Stimulated activated CD4-positive, alpha-beta T cell treated with anti-CD3 and anti-CD28 coated beads, TNF-alpha, amount 100 ng/mL, for 48 hours (primary cell): ENCODE results near the gene PPP1R13L.
"Not testable (repeated sequence)": the region's sequence is repeated elsewhere in the genome, so short reads cannot be mapped to it uniquely, and the experiment has no call there.

Experiments
- DNase-seq, 3 donors: peaks; one replicate each; pipeline ENCODE4 v3.0.0-alpha.2; 2020; ENCODE audit warnings: low read depth in 3 of 3

Gene PPP1R13L

DNA sequence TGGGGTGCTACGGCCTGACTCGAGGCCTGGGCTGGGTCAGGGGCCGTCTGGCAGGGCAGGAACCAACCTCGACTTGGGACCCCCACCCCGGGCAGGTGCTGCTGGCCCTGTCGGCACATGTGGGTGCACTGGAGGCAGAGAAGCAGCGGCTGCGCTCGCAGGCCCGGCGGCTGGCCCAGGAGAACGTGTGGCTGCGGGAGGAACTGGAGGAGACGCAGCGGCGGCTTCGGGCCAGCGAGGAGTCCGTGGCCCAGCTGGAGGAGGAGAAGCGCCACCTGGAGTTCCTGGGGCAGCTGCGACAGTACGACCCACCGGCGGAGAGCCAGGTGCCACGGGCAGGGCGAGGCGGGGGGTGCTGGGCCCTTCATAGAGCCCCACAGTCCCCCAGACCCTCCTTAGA is 58.4 kb downstream of the PPP1R13L start:
- no peak for DNase-seq

DNA sequence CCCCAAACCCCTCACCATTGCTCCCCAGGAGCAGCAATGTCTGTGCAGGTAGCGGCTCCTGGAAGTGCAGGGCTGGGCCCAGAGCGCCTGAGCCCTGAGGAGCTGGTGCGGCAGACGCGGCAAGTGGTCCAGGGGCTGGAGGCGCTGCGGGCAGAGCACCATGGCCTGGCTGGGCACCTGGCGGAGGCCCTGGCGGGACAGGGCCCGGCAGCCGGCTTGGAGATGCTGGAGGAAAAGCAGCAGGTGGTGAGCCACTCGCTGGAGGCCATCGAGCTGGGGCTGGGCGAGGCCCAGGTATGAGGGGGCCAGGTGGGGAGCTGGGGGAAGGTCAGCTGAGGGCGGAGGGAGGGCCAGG is 59.4 kb downstream of the PPP1R13L start:
- DNase-seq, result no peak

DNA sequence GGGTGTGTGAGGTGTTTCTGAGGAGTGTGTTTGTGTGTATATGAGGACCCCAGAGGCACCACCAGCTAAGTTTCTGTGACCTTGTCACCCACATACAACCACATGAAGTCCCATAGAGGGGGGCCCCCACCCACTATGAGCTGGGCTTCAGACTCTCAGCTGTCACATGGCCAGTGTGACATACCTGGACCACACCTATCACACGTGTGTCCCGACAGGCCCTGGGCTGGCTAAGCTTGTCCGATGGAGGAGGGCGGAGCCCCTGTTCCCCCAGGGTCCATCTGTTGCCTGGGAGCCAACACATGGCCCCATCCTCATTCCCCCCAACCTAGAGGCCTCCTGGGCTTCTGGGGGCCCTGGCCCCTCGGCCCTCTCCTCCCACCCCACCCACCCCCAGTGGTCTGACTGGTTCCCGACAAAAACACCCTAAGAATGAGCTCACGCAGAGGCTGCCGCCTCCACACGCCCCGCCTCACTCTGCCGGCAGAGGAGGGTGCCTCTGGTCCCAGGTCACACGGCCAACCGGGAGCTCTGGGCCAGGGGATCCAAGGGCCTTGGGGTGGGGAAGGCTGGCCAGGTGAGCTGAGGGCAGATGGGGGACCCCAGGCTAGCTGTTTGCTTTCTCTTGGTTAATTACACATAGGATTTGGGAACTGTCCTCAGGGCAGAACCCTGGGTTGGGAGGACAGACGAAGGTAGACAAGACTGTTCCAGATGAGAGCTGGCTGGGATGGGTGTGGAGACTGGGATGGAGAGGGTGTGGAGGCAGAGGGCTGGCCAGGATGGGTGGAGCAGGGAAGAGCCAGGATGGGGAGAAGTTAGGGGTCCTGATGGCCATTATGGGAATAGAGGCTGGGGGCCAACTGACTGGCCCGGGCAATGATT is 60.0 kb downstream of the PPP1R13L start:
- DNase-seq, result no peak

DNA sequence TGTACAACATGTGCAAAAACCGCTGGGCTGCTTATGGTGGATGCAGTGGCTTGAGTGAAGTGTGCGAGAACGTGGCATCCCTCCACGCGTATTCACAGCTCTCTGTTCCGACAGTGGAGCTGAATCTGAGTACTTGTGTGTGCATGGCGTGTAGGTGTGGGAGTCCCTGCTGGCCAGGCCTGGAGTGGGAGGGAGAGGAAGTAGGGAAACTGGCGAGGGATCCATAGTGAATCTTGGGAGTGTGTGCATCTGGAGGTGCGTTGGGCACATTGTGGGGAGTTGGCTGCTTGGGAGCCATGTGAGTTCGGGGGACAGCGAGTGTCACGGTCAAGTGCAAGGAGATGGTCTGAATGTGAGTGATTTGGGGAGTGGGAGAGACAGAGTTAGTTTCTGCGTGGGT is 62.0 kb downstream of the PPP1R13L start:
- no peak for DNase-seq

DNA sequence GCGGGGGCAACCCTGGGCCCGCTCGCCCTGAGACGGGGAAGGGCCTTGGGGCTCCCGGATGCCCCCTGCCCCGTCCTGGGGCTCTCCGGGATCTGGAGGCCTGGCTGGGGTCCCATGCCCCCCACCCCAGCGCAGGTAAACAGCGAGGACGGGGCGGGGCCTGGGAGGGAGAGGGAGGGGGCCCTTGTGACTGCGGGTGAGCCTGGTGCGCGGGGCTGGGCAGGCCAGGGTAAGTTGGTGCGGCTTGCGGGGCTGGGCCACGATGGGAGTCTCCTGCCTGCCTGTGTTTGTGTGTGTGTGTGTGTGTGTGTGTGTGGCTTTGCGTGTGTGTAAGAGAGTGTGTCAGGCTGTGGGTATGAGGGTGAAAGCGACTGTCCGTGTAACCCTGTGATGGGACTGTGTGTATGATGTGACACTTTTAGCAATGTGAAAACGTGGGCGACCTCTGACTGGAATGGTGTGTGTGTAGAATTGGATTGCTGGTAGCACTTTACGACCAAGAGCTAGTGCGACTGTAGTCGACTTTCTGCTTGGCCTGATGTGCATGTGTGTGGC is 63.9 kb downstream of the PPP1R13L start:
- no peak for DNase-seq

DNA sequence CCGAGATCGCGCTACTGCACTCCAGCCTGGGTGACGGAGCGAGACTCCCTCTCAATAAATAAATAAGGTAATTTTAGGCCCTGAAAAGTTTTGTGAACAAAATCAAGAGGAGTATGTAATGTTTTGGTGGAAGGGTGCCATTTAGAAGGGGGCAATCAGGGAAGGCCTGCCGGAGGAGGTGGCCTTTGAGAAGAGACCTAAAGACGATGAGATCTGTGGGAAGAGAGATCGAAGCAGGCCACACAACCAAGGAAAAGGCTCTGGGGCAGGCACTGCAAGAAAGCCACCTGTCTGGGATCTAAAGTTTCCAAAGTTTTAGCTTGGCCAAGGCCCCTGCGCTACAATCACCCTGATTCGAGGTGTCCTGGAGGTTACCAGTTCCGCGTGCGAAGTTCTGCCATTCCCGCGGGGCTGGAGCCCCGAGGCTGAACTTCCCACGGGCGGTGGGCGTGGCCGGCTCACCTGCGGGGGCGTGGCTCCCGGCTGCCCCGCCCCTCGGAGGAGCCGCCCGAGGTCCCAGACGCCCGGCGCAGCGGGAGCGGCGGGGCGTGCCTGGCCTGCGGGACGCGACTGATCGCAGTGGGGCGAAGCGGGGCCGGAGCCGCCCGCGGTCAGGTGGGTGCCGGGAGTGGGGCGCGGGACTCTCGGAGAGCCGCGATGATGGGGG is 64.5 kb downstream of the PPP1R13L start, which contains the start of gene KLC3:
Gene KLC3, plus strand, starts transcription at position 519 of the 667 bp plus-strand sequence. CDS start 4,792 bp downstream, outside the sequence.
- peak in 1 of 3 donors; percentile 27 for DNase-seq

DNA sequence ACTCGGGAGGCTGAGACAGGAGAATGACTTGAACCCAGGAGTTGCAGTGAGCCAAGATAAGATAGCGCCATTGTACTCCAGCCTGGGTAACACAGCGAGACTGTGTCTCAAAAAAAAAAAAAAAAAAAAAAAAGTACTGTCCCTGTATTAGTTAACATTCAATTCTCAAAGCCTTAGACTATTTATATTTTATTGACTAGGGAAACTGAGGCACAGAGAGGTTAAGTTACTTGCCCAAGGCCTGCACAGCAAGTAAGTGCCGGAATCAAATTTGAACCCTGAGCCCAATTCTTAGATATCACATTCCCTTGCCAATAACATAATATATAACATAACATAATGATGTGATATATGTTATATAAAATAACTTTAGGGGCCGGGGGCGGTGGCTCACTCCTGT is 65.2 kb downstream of the PPP1R13L start:
- no peak for DNase-seq

DNA sequence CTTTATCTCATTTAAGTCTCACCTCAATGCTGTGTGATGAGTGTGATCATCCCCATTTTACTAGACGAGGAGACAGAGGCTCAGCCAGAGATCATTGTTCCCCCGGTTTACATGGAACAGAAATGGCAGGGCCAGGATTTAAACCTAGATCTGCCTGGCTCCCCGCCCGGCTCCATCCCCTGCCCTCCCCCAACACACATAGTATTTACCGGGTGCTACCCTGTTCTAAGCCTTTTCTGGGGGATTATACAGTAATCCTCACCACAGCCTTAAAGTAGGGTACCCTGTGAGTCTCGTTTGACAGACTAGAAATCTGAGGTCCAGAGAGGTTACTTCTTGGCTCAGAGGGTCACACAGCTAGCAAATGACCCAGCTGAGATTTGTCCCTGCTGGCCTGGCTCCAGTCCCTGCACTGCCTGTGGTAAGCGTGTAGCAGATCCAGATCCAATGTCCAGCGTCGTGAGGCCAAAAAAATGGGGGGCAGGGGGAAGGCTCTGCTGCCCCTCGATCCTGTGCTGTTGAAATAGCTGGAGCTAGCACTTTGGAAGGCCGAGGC is 68.1 kb downstream of the PPP1R13L start:
- DNase-seq, result no peak

DNA sequence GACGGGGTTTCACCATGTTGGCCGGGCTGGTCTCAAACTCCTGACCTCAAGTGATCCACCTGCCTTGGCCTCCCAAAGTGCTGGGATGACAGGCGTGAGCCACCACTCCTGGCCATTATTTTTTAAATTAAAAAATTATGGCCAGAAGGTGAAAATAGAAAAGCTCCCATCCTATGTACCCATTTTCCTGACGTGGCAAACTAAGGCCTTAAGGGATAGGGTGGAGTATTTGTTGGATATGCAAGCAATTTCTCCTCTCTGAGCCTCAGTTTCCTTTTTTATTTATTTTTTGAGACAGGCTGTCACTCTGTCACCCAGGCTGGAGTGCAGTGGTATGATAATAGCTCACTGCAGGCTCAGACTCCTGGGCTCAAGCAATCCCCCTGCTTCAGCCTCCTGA is 70.0 kb downstream of the PPP1R13L start:
- not testable (repeated sequence) for DNase-seq

DNA sequence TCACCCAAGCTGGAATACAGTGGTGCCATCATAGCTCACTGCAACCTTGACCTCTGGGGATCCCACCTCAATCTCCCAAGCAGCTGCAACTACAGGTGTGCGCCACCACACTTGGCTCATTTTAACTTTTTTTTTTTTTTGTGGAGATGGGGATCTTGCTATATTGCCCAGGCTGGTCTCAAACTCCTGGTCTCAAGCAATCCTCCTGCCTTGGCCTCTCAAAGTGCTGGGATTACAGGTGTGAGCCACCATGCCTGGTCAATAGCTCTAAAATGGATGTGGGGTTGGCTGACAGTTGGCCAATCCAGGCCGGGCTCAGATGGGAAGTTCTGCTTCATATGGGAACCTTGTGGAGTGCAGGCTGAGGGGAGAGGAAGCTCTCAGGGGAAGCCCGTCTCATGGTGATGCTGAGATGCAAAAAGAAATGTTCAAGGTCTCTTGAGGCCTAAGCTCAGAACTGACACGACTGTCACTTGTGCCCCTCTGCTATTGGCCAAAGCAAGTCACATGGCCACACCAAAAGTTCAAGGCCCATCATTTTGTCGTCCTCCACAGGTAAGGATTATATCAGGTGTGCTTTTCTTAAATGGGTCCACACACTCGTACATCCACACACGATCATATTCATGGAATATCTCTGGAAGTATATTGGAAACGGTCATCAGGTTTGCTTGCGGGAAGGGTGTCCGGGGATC is 71.1 kb downstream of the PPP1R13L start:
- no peak for DNase-seq

DNA sequence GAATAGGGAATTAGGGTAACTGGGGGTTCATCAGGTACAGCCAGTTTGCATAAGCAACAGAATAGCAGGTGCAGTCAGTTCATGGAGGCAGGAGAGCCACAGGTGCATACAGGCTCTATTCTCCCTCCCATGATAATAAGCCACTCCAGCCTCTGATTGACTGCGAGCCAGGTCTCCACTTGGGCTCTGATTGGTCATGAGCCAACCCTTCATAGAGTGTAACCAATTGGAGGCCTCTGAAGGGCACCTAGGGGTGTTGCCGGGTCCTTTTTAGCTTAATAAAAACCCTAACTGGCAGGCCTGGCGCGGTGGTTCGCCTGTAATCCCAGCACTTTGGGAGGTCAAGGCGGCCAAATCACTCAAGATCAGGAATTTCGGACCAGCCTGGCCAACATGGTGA is 73.5 kb downstream of the PPP1R13L start:
- DNase-seq, result no peak
